ENCODE results near the gene ZNF33B.

GRCh38 chr10:42630537-42631134 lies 7.7 kb downstream of the ZNF33B start:
- TF ChIP-seq CTCF (IDR thresholded peaks at IDR 0.05; ENCODE audit: low read depth, low read length, poor library complexity, severe bottlenecking) (no peak), EZH2phosphoT487 (IDR thresholded peaks at IDR 0.05; ENCODE audit: borderline replicate concordance, low read length) (no peak)

Data from DOHH2 (cell line).